ENCODE results near the gene S100A12.
A peak's percentile ranks its signal among the peaks of the same experiment; 100 is the strongest.

Gene S100A12

GRCh38 chr1:153342178-153342577 is 33.2 kb downstream of the S100A12 start:
- peaks cover 49% of the 10 kb centered on the region for H3K27me3 Mint-ChIP-seq
- H3K27ac Mint-ChIP-seq = no peak overlapping the region
- ATAC-seq (no peak), DNase-seq (no peak)
- no peak overlapping the region for H3K4me3 Mint-ChIP-seq
- peaks cover 68% of the 10 kb centered on the region for H3K4me1 Mint-ChIP-seq
- H3K9me3 Mint-ChIP-seq = peaks cover 0 to 10% of the 10 kb centered on the region in 2 donors

DNA sequence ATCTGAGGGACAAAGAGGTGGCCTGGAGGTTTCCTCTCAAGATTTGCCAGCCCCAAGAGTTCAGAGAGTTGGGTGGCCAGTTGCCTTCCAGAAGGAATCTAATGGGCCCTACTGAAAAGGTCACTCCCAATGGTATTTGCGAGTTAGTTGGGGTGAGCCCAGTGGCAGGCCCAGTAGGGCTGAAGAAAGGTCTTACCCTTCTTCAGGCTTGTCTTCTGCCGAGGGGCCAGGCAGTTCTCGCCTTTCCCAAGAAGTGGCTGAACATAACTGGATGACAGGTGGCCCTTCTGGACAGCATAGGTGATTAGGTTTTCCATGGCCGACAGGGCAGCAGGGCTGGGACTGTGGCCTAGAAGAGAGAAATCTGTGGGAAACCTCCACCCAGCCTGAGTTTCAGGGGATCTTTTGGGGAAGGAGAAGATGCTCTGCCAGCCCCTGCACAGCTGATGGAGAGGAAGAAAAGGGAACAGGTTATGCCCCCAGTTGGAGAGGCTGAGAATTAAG is 33.9 kb downstream of the S100A12 start:
- ATAC-seq (no peak), DNase-seq (no peak)
- Mint-ChIP-seq H3K27me3 (peaks cover 42% of the 10 kb centered on the region), H3K4me1 (peaks cover 64% of the 10 kb centered on the region), H3K9me3 (peaks cover 0 to 10% of the 10 kb centered on the region in 2 donors), H3K4me3 (no peak overlapping the region), H3K27ac (no peak overlapping the region)

GRCh38 chr1:153340356-153340755 is 35.1 kb downstream of the S100A12 start:
- ATAC-seq = no peak
- no peak overlapping the region for H3K27ac Mint-ChIP-seq
- H3K27me3 Mint-ChIP-seq = peaks cover 36% of the 10 kb centered on the region
- H3K9me3 Mint-ChIP-seq = peaks cover 0 to 10% of the 10 kb centered on the region in 2 donors
- DNase-seq = no peak
- H3K4me3 Mint-ChIP-seq = no peak overlapping the region
- H3K4me1 Mint-ChIP-seq = peaks cover 53% of the 10 kb centered on the region

- DNase-seq (peak in 1 of 2 donors; percentile 31), ATAC-seq (peak; percentile 84)
- Mint-ChIP-seq H3K4me1 (peaks cover 47% of the 10 kb centered on the region), H3K4me3 (no peak overlapping the region), H3K27ac (no peak overlapping the region), H3K9me3 (peaks cover 0 to 10% of the 10 kb centered on the region in 2 donors), H3K27me3 (peaks cover 33% of the 10 kb centered on the region)
Measured at GRCh38 chr1:153339802-153340201, 35.6 kb downstream of the S100A12 start.

GRCh38 chr1:153337980-153338853 is 37.2 kb downstream of the S100A12 start:
- Mint-ChIP-seq H3K27ac (no peak overlapping the region), H3K27me3 (peaks cover 17% of the 10 kb centered on the region), H3K9me3 (peaks cover 0 to 10% of the 10 kb centered on the region in 2 donors), H3K4me3 (no peak overlapping the region), H3K4me1 (peaks cover 31% of the 10 kb centered on the region)
- no peak for DNase-seq
- no peak for ATAC-seq

DNA sequence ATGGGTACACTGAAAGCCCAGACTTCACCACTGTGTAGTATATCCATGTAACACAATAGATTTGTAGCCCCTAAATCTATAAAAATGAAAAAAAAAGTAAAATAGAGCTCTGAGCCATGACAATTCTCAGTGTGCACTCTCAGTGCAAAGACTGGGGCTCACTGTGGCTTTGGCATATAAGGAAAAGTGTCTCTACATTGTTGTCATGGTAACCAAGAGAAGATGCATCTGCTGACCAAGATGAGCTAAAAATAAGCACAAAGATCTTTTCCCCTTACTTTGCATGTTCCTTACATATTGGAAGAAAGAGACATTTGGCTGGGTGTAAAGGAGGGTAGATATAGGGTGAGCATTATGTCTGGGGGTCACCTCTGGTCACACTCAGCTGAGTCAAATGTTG is 38.8 kb downstream of the S100A12 start:
- no peak for ATAC-seq
- peaks cover 1% of the 10 kb centered on the region for H3K27me3 Mint-ChIP-seq
- peaks cover 24% of the 10 kb centered on the region for H3K4me1 Mint-ChIP-seq
- H3K27ac Mint-ChIP-seq = no peak overlapping the region
- no peak overlapping the region for H3K4me3 Mint-ChIP-seq
- no peak for DNase-seq
- peaks cover 0 to 10% of the 10 kb centered on the region in 2 donors for H3K9me3 Mint-ChIP-seq

GRCh38 chr1:153333902-153334301 is 41.5 kb downstream of the S100A12 start:
- Mint-ChIP-seq H3K27me3 (no peaks in the 10 kb centered on the region), H3K9me3 (peaks cover 11 to 24% of the 10 kb centered on the region in 2 donors), H3K4me1 (peaks cover under 1% of the 10 kb centered on the region), H3K27ac (no peak overlapping the region), H3K4me3 (no peak overlapping the region)
- no peak for ATAC-seq
- no peak for DNase-seq

DNA sequence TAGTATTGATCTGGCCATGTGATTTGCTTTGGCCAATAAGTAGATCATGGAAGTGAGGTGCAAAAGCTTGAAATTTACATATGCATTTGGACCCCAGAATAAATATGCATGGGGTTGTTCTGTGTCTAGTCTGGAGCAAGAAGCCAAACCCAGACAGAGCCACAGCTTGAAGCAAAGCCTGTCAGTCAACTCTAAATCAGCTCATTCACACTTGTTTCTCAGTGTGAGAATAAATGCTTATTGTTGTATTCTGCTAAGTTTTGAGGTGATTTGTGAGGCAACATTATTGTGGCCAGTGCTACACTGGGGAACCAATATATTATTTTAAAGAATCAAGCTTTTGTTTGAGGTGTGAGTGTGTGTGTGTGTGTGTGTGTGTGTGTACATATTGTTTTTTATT is 50.5 kb downstream of the S100A12 start:
- Mint-ChIP-seq H3K9me3 (peaks cover 18 to 26% of the 10 kb centered on the region in 2 donors), H3K4me1 (no peaks in the 10 kb centered on the region), H3K27me3 (no peaks in the 10 kb centered on the region), H3K4me3 (no peak overlapping the region), H3K27ac (no peak overlapping the region)
- DNase-seq (no peak), ATAC-seq (no peak)
